PC-9 (cell line): ENCODE measurements around the gene COL15A1.

Experiments
- EZH2 ChIP-seq: fragments of 200-600 bp; sonication (generic); IDR thresholded peaks from 2 replicates; pipeline ENCODE4 v1.8.0; 2017; ENCODE audit warnings: antibody characterized with exemption, low read depth
- TF ChIP-seq, protein P1 (sequence below): fragments of 200-600 bp; sonication (generic); conservative IDR thresholded peaks from 2 replicates; pipeline ENCODE4 v1.6.1; 2017; ENCODE audit warnings: mixed run types, antibody characterized with exemption, mild to moderate bottlenecking, moderate library complexity

GRCh38 chr9:98968601-98969337 is 25.1 kb downstream of the COL15A1 start:
- TF ChIP-seq, protein P1, sequence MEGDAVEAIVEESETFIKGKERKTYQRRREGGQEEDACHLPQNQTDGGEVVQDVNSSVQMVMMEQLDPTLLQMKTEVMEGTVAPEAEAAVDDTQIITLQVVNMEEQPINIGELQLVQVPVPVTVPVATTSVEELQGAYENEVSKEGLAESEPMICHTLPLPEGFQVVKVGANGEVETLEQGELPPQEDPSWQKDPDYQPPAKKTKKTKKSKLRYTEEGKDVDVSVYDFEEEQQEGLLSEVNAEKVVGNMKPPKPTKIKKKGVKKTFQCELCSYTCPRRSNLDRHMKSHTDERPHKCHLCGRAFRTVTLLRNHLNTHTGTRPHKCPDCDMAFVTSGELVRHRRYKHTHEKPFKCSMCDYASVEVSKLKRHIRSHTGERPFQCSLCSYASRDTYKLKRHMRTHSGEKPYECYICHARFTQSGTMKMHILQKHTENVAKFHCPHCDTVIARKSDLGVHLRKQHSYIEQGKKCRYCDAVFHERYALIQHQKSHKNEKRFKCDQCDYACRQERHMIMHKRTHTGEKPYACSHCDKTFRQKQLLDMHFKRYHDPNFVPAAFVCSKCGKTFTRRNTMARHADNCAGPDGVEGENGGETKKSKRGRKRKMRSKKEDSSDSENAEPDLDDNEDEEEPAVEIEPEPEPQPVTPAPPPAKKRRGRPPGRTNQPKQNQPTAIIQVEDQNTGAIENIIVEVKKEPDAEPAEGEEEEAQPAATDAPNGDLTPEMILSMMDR: no peak
- no peak for TF ChIP-seq EZH2
